CD4-positive, alpha-beta T cell (primary cell): ENCODE measurements around the gene ANKRD9. TPM values are rescaled to one million over a fixed set of nuclear protein-coding genes. Genes with fewer than 3 reads are reported as not detected.

Experiments used
- ATAC-seq: fragments of 200-7000 bp; cut with Tn5 transposase; one replicate; pipeline ENCODE4 v1.10.0; 2022; ENCODE audit warnings: mild to moderate bottlenecking; ENCODE audit not compliant: poor library complexity
- CTCF ChIA-PET: fragments of 350-600 bp; sonication (Branson Sonifier 250); formaldehyde crosslinking; loops from one replicate; lab custom pipeline; 2021; ENCODE audit warnings: antibody characterized with exemption, inconsistent platforms; lab: Charles Lee
- POLR2A ChIA-PET: fragments of 350-600 bp; sonication (Branson Sonifier 250); formaldehyde crosslinking; loops from one replicate; lab custom pipeline; 2021; ENCODE audit warnings: antibody characterized with exemption, inconsistent platforms; lab: Charles Lee
- DNase-seq, 14 experiments: peaks; one replicate each; pipeline ENCODE4 v3.0.0-alpha.2; 2013 to 2020; ENCODE audit warnings: mixed read lengths in 2 of 14
- H3K27ac ChIP-seq, 2 donors: one replicate each; pipeline versions ENCODE4 v1.5.1 to v1.7.0; 2013; ENCODE audit warnings: low read length in 2 of 2, low read depth in 1 of 2, mild to moderate bottlenecking in 1 of 2
- H3K27me3 ChIP-seq, 2 experiments: 1 replicate in 1 of 2; 2 replicates in 1 of 2; pipeline versions ENCODE4 v1.6.1 to v1.7.0; 2013; ENCODE audit warnings: low read length in 2 of 2, control low read depth in 1 of 2, mild to moderate bottlenecking in 1 of 2, moderate library complexity in 1 of 2; ENCODE audit not compliant: insufficient read depth in 2 of 2, control insufficient read depth in 1 of 2
- H3K36me3 ChIP-seq: one replicate; pipeline ENCODE4 v1.6.1; 2013; ENCODE audit warnings: low read length, control low read depth; ENCODE audit not compliant: insufficient read depth
- H3K4me1 ChIP-seq: one replicate; pipeline ENCODE4 v1.6.1; 2013; ENCODE audit warnings: low read length, control low read depth; ENCODE audit not compliant: insufficient read depth
- H3K4me3 ChIP-seq: one replicate; pipeline ENCODE4 v1.5.1; 2013; ENCODE audit warnings: mild to moderate bottlenecking, low read length, moderate library complexity
- H3K9me3 ChIP-seq, 2 experiments: 1 replicate in 1 of 2; 2 replicates in 1 of 2; pipeline versions ENCODE4 v1.6.1 to v1.7.0; 2013; ENCODE audit warnings: low read length in 2 of 2, mild to moderate bottlenecking in 2 of 2, control low read depth in 1 of 2, moderate library complexity in 1 of 2; ENCODE audit not compliant: control insufficient read depth in 1 of 2, insufficient read depth in 1 of 2
- H3K27ac Mint-ChIP-seq: one replicate; pipeline ENCODE4 v1.8.0; 2020; ENCODE audit warnings: mixed read lengths
- H3K27me3 Mint-ChIP-seq: one replicate; pipeline ENCODE4 v1.8.0; 2021; ENCODE audit warnings: mixed read lengths
- H3K36me3 Mint-ChIP-seq: one replicate; pipeline ENCODE4 v1.8.0; 2021; ENCODE audit warnings: low read depth, mixed read lengths
- H3K4me1 Mint-ChIP-seq: one replicate; pipeline ENCODE4 v1.8.0; 2021; ENCODE audit warnings: low read depth, mixed read lengths
- H3K4me3 Mint-ChIP-seq: one replicate; pipeline ENCODE4 v1.8.0; 2020; ENCODE audit warnings: mild to moderate bottlenecking, mixed read lengths
- H3K9me3 Mint-ChIP-seq: one replicate; pipeline ENCODE4 v1.8.0; 2020; ENCODE audit warnings: mixed read lengths
- intact Hi-C, 2 experiments: fragments of 100-400 bp; cut with DNase I in 1 of 2; cut with micrococcal nuclease in 1 of 2; formaldehyde crosslinking; loops; one replicate each; pipeline versions ENCODE4 v1.15.1 to v1.9.0; 2023 to 2025; cut with DNase I, micrococcal nuclease
- total RNA-seq, 174 experiments: library from RNA in 2 of 174; stranded (reverse) in 2 of 174; gene quantifications; one replicate each; pipeline ENCODE4 v1.2.3 and lab custom pipeline; 2021 to 2026
- TF ChIP-seq, protein P1 (sequence below): fragments of 200-600 bp; IDR thresholded peaks from one replicate; pipeline ENCODE4 v1.8.0; 2022; ENCODE audit warnings: antibody characterized with exemption, mild to moderate bottlenecking

The ANKRD9 gene
- total RNA-seq, 2 experiments from 2014 or later, result 4.4 to 5.5 TPM

DNA sequence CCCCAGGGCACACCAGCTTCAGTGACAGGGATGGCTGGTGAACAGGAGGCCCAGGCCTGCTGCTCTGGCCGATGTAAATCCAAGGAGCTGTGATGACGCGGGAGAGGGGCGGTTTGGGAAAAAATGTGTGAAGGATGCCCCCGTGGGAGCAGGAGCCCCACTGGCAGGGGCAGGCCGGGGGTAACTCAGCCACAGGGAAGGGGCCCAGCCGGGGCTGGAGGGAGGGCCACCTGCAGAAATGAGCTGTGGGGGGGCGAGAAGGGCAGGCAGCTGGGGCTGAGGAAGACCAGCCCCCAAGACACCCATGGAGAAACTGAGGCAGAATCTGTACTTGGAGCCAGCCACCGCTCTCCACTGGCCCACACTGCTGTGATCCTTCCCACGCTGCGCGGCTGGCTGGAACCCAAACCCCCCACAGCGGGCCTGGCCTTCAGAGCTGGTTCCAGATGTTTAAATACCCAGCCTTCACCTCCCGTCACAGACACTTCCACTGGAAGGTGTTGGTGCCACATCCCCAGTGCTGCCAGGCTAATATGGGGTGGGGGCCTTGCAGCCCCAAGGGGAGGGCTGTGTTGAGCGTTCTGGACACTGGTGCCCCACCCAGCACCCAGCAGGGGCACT is 28.5 kb upstream of the ANKRD9 start:
- ChIA-PET CTCF (no interaction called here), POLR2A (interaction anchor here (0.6 kb wide), 1 partner anchor 358 kb away, joined by 3 read pairs; no protein-coding TSS in a partner anchor)
- no peak for DNase-seq
- H3K27me3 ChIP-seq, result no peaks in the 10 kb centered on the region
- ATAC-seq, result no peak
- intact Hi-C loops, result no loop called here
- Mint-ChIP-seq H3K27ac (no peak overlapping the region), H3K4me1 (no peaks in the 10 kb centered on the region), H3K4me3 (no peak overlapping the region), H3K36me3 (no peaks in the 10 kb centered on the region), H3K27me3 (peaks cover 4% of the 10 kb centered on the region), H3K9me3 (no peaks in the 10 kb centered on the region)
- H3K27ac ChIP-seq, result no peak overlapping the region
- no peak overlapping the region for H3K4me3 ChIP-seq
- H3K9me3 ChIP-seq, result no peaks in the 10 kb centered on the region
- H3K4me1 ChIP-seq, result no peaks in the 10 kb centered on the region
- no peaks in the 10 kb centered on the region for H3K36me3 ChIP-seq
- TF ChIP-seq, protein P1, sequence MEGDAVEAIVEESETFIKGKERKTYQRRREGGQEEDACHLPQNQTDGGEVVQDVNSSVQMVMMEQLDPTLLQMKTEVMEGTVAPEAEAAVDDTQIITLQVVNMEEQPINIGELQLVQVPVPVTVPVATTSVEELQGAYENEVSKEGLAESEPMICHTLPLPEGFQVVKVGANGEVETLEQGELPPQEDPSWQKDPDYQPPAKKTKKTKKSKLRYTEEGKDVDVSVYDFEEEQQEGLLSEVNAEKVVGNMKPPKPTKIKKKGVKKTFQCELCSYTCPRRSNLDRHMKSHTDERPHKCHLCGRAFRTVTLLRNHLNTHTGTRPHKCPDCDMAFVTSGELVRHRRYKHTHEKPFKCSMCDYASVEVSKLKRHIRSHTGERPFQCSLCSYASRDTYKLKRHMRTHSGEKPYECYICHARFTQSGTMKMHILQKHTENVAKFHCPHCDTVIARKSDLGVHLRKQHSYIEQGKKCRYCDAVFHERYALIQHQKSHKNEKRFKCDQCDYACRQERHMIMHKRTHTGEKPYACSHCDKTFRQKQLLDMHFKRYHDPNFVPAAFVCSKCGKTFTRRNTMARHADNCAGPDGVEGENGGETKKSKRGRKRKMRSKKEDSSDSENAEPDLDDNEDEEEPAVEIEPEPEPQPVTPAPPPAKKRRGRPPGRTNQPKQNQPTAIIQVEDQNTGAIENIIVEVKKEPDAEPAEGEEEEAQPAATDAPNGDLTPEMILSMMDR, result no peak

DNA sequence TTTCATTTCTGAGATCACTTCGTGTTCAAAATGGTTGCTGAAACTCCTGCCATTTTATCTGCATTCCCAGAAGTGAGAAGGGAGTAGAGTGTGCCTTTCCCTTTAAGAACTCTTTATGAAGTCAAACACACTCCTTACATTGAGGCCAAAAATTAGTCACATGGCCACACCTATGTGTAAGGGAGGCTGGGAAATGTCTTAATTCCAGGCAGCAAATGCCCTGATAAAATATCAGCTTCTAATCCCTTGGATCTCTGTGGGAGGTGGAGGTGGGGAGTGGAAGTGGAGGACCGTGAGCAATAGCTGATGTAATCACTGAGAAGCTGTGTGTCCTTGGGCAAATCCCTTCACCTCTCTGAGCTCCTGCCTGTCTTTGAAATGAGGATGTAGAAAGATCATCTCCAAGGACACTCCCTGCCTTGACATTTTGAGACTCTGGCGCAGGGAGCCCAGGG is 22.7 kb upstream of the ANKRD9 start:
- CTCF ChIA-PET, result no interaction called here
- Mint-ChIP-seq H3K27me3 (no peaks in the 10 kb centered on the region), H3K9me3 (no peaks in the 10 kb centered on the region), H3K4me1 (no peaks in the 10 kb centered on the region), H3K4me3 (no peak overlapping the region), H3K27ac (no peak overlapping the region), H3K36me3 (no peaks in the 10 kb centered on the region)
- H3K4me3 ChIP-seq, result no peak overlapping the region
- no peaks in the 10 kb centered on the region for H3K36me3 ChIP-seq
- intact Hi-C loops, result no loop called here
- H3K4me1 ChIP-seq, result peaks cover 8% of the 10 kb centered on the region
- H3K27me3 ChIP-seq, result no peaks in the 10 kb centered on the region
- DNase-seq (no peak), ATAC-seq (no peak)
- H3K9me3 ChIP-seq, result no peaks in the 10 kb centered on the region
- TF ChIP-seq, protein P1, result no peak
- POLR2A ChIA-PET, result no interaction called here
- H3K27ac ChIP-seq, result no peak overlapping the region

DNA sequence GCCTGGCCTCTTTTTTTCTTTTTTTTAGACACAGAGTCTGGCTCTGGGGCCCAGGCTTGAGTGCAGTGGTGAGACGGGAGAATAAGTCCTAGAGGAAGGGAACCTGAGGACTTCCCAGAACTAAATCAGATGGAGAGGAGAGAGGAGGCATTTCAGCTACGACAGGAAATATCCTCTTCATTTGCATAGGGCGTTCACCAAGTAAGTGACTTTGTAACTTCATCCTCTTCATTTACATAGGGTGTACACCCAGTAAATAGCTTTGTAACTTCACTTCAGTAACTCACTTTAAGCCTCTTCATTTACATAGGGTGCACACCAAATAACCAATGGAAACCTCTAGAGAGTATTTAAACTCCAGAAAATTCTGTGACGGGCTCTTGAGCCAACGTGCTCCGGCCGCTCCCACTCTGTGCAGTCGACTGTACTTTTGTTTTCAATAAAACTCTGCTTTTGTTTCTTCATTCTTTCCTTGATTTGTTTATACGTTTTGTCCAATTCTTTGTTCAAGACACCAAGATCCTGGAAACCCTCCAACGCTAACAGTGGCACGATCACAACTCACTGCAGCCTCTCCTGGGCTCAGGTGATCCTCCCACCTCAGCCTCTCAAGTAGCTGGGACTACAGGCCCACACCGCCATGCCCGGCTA is 21.4 kb upstream of the ANKRD9 start:
- H3K36me3 Mint-ChIP-seq, result no peaks in the 10 kb centered on the region

More for the DNA sequence above, 21.4 kb upstream of the ANKRD9 start:
- no peak overlapping the region for H3K27ac Mint-ChIP-seq
- no peak overlapping the region for H3K4me3 Mint-ChIP-seq
- Histone ChIP-seq H3K4me3 (no peak overlapping the region), H3K27me3 (no peaks in the 10 kb centered on the region), H3K27ac (no peak overlapping the region), H3K36me3 (no peaks in the 10 kb centered on the region), H3K9me3 (no peaks in the 10 kb centered on the region), H3K4me1 (peaks cover 8% of the 10 kb centered on the region)
- CTCF ChIA-PET, result no interaction called here
- no peaks in the 10 kb centered on the region for H3K9me3 Mint-ChIP-seq
- intact Hi-C loops, result no loop called here
- peaks cover under 1% of the 10 kb centered on the region for H3K4me1 Mint-ChIP-seq
- TF ChIP-seq, protein P1, result no peak
- DNase-seq (peak in 1 of 14 experiments; percentile 44), ATAC-seq (peak; percentile 49)
- no peaks in the 10 kb centered on the region for H3K27me3 Mint-ChIP-seq
- POLR2A ChIA-PET, result no interaction called here
